DND-41 (cell line): ENCODE measurements around the gene DCUN1D3.

Experiments used
- CTCF ChIP-seq: IDR thresholded peaks from 2 replicates; pipeline ENCODE4 v1.5.1; 2012; ENCODE audit warnings: borderline replicate concordance, low read length, moderate library complexity, mild to moderate bottlenecking; ENCODE audit not compliant: poor library complexity, severe bottlenecking; ENCODE audit errors: extremely low read depth
- EZH2 ChIP-seq: IDR thresholded peaks from 3 replicates; pipeline ENCODE4 v1.6.1; 2012; ENCODE audit warnings: borderline replicate concordance, low read depth, mild to moderate bottlenecking, moderate library complexity, low read length, inconsistent platforms; ENCODE audit not compliant: severe bottlenecking

GRCh38 chr16:20905576-20905975 is 5.4 kb upstream of the DCUN1D3 start:
- no peak for TF ChIP-seq EZH2
- no peak for TF ChIP-seq CTCF
